ENCODE measurements around the gene SLC25A25. TPM values are rescaled to one million over a fixed set of nuclear protein-coding genes. Genes with fewer than 3 reads are reported as not detected.

Gene SLC25A25
- total and polyA plus RNA-seq, 9 of the 15 experiments (the other 6 are each of a cell fraction or from before 2014, with no cell fraction given): 0.07 to 35.9 (median 23.2) TPM

- TF ChIP-seq GMEB1 (CRISPR knock-in tag; IDR thresholded peaks at IDR 0.05): no peak
- TF ChIP-seq KDM5B (IDR thresholded peaks at IDR 0.05; ENCODE audit: insufficient replicate concordance, low read depth, low read length): no peak
- no peak for TF ChIP-seq REST (IDR thresholded peaks at IDR 0.05; ENCODE audit: borderline replicate concordance)
- TF ChIP-seq REST (CRISPR knock-in tag; IDR thresholded peaks at IDR 0.05; ENCODE audit: low read depth): no peak
- no peak for TF ChIP-seq FOXA1 (IDR thresholded peaks at IDR 0.05; ENCODE audit: borderline replicate concordance)
- TF ChIP-seq NCOA4 (IDR thresholded peaks at IDR 0.05; ENCODE audit: partially characterized antibody): no peak
- TF ChIP-seq ZNF212 (CRISPR knock-in tag; IDR thresholded peaks at IDR 0.05): no peak
- no peak for TF ChIP-seq IRF9 (tag; IDR thresholded peaks at IDR 0.05)
- TF ChIP-seq BACH1 (tag; IDR thresholded peaks at IDR 0.05): no peak
- TF ChIP-seq FOS (IDR thresholded peaks at IDR 0.05; ENCODE audit: extremely low read depth, insufficient read length): no peak
- no peak for TF ChIP-seq ZNF232 (CRISPR knock-in tag; IDR thresholded peaks at IDR 0.05)
- no peak for TF ChIP-seq MCM5 (IDR thresholded peaks at IDR 0.05; ENCODE audit: low read depth)
- TF ChIP-seq E2F4 (CRISPR knock-in tag; IDR thresholded peaks at IDR 0.05; ENCODE audit: low read depth): no peak
- no peak for TF ChIP-seq MAFF (IDR thresholded peaks at IDR 0.05; ENCODE audit: low read length)
- TF ChIP-seq SMAD4 (CRISPR knock-in tag; conservative IDR thresholded peaks at IDR 0.05): no peak; the same call in 1 of the 2 replicates
- no peak for TF ChIP-seq LEF1 (IDR thresholded peaks at IDR 0.05)
- no peak for TF ChIP-seq CCAR2 (IDR thresholded peaks at IDR 0.05; ENCODE audit: low read depth, low read length)
- TF ChIP-seq CBFA2T2 (conservative IDR thresholded peaks at IDR 0.05): peak; percentile 74
Measured at GRCh38 chr9:128099231-128099931, 31.3 kb downstream of the SLC25A25 start (continued).
